Sigmoid colon (tissue), 3 donors: ENCODE measurements around the gene LPAR3.

Source experiments
- CTCF ChIP-seq, 4 experiments: fragments of 450-650 bp in 3 of 4; fragments of 200-600 bp in 1 of 4; IDR thresholded peaks; one replicate each; pipeline ENCODE4 v1.5.1; 2016 to 2019; ENCODE audit warnings: antibody characterized with exemption in 4 of 4, mild to moderate bottlenecking in 3 of 4, moderate library complexity in 2 of 4
- POLR2A ChIP-seq, 2 donors: fragments of 450-650 bp; IDR thresholded peaks; one replicate each; pipeline ENCODE4 v1.6.1; 2016; ENCODE audit warnings: antibody characterized with exemption in 2 of 2, mild to moderate bottlenecking in 2 of 2, moderate library complexity in 2 of 2

- TF ChIP-seq POLR2A (IDR thresholded peaks at IDR 0.05) (no peak), CTCF (IDR thresholded peaks at IDR 0.05) (no peak)
Observed at GRCh38 chr1:84871181-84871580, 21.8 kb downstream of the LPAR3 start.
